ENCODE measurements around the gene ANKRD44. TPM values are rescaled to one million over a fixed set of nuclear protein-coding genes. Genes with fewer than 3 reads are reported as not detected.

Gene ANKRD44
- total RNA-seq, 2 donors from 2014 or later, result 7.0 to 10.1 TPM

GRCh38 chr2:197217541-197217940 lies 93.0 kb downstream of the ANKRD44 start:
- Histone ChIP-seq H3K27ac (no peak overlapping the region), H3K9me3 (no peaks in the 10 kb centered on the region), H3K4me1 (peaks cover 0 to 22% of the 10 kb centered on the region in 2 donors), H3K36me3 (no peaks in the 10 kb centered on the region), H3K27me3 (no peaks in the 10 kb centered on the region), H3K4me3 (no peak overlapping the region)
- no peak for TF ChIP-seq CTCF (IDR thresholded peaks at IDR 0.05)
- no peak for DNase-seq (ENCODE audit: low spot score)

DNA sequence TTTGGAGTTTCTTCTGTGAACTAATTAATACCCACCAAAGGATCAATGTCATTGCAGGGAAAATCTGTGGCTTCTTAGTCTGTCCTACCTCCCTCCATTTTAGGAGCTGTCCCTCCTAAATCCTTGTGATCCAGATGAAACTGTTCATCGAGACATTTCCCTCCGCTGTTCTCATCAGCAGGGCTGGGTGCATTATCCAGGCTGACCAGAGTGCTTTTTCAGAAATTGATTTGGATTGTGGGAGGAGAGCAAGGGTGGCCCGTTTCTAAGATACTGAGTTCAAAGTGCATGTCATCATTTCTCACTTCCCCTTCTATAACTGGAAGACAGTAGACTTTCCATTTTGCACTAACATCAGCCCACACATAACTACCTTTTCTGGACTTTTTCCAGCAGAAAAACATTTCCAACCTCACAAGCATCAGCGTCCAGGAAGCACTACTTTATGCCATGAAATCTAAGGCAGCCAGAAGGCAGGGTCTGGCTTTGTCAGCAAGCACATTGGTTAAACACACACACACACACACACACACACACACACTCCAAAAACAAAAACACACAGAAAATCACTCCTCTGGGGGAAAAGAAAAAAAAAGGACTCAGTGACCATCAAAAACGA lies 94.1 kb downstream of the ANKRD44 start:
- Histone ChIP-seq H3K4me1 (peaks cover 0 to 28% of the 10 kb centered on the region in 2 donors), H3K27me3 (no peaks in the 10 kb centered on the region), H3K36me3 (no peaks in the 10 kb centered on the region), H3K27ac (peak overlapping the region; percentile 12 to 50), H3K9me3 (no peaks in the 10 kb centered on the region), H3K4me3 (no peak overlapping the region)
- TF ChIP-seq CTCF (IDR thresholded peaks at IDR 0.05), result no peak
- DNase-seq (ENCODE audit: low spot score), result no peak

DNA sequence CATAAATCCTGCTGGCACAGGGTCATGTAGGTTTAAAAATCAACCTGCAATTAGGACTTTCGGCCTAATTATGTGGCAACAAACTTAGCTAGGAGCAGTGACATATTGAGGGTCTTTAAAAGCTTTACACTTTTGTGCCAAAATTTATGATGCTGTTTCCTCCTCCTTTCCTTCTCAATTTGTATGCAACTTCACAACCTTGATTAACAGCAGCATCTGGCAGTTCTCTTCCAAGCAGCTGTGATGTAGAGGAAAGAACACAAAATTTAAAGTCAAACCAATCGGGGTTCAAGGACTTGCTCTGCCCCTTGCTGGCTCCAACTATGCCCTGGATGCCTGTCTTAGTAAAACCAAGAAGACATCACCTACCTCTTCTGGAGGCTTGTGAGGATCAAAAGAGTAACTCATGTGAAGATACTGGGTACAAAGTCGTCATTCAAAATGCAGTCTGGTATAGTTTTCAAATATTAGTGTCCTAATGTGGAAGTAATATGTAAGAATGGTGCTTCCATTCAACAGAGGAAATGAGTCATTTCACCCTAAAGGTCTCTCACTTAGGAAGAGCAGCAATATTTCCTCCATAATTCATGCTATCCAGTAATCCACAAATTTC lies 94.7 kb downstream of the ANKRD44 start:
- Histone ChIP-seq H3K27me3 (no peaks in the 10 kb centered on the region), H3K9me3 (no peaks in the 10 kb centered on the region), H3K36me3 (no peaks in the 10 kb centered on the region), H3K27ac (peak overlapping the region; percentile 12 to 50), H3K4me1 (peaks cover 0 to 28% of the 10 kb centered on the region in 2 donors), H3K4me3 (no peak overlapping the region)
- TF ChIP-seq CTCF (IDR thresholded peaks at IDR 0.05), result no peak
- no peak for DNase-seq (ENCODE audit: low spot score)

DNA sequence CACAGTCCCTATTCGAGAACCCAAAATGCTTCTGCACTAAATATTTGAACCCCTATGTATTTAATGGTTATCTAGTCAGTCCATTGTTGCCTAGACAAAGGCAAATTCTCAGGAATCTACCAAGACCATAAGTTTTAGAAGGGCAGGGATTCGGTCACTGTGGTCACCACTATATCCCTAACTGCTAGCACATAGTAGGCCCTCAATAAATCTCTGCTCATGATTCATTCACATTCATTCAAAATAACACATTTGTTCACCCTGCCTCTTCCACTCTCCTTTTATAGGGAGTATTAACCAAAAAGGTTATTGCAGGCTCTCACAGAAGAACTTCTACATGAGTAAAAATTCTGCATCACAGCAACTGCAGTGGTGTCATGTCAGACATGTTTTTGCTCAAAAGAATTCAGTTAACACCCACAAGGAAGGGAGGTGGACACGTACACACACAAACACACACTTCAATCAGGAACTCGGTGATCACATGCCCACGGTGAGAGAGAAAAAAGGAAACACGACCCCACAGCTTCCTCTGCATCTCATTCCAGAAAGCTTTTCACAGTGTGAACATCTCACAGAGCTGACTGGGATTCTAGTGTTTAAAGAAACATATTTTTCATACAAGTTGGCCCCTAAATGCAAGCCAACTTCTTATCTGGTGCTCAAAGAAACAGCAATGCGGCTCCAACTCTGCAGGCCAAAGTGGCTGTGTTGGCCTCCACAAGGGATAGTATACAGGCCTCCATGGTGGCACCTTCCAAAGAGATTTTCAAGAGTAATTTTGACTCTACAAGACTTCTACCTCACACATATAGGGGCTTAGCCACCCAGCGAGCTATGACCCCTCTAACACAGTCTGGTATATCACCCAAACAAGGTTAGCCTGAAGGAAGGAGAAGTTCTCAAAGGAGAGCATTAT lies 98.0 kb downstream of the ANKRD44 start:
- DNase-seq (ENCODE audit: low spot score), result no peak
- H3K36me3 ChIP-seq, result no peaks in the 10 kb centered on the region
- H3K4me3 ChIP-seq, result no peak overlapping the region
- peaks cover 0 to 42% of the 10 kb centered on the region in 2 donors for H3K4me1 ChIP-seq
- TF ChIP-seq CTCF (IDR thresholded peaks at IDR 0.05), result no peak
- peak overlapping the region in 1 of 2 donors; percentile 26 for H3K27ac ChIP-seq
- H3K27me3 ChIP-seq, result no peaks in the 10 kb centered on the region
- no peaks in the 10 kb centered on the region for H3K9me3 ChIP-seq

GRCh38 chr2:197211881-197212342 lies 98.7 kb downstream of the ANKRD44 start:
- H3K27me3 ChIP-seq, result no peaks in the 10 kb centered on the region
- H3K9me3 ChIP-seq, result no peaks in the 10 kb centered on the region
- H3K36me3 ChIP-seq, result no peaks in the 10 kb centered on the region
- DNase-seq (ENCODE audit: low spot score), result no peak
- H3K4me3 ChIP-seq, result no peak overlapping the region
- H3K4me1 ChIP-seq, result peaks cover 0 to 42% of the 10 kb centered on the region in 2 donors
- no peak overlapping the region for H3K27ac ChIP-seq
- TF ChIP-seq CTCF (IDR thresholded peaks at IDR 0.05), result no peak

Data from right atrium auricular region (tissue), 2 donors.